Colonic mucosa (tissue), 4 donors: ENCODE measurements around the gene ARRDC5. TPM values are rescaled to one million over a fixed set of nuclear protein-coding genes. Genes with fewer than 3 reads are reported as not detected.

Source experiments
- DNase-seq: peaks from one replicate; pipeline ENCODE4 v3.0.0-alpha.2; 2020
- H3K27ac ChIP-seq: fragments of 200-600 bp; one replicate; pipeline ENCODE4 v1.8.0; 2021
- H3K27me3 ChIP-seq: fragments of 200-600 bp; one replicate; pipeline ENCODE4 v1.8.0; 2021
- H3K36me3 ChIP-seq: fragments of 200-600 bp; one replicate; pipeline ENCODE4 v1.8.0; 2021
- H3K4me1 ChIP-seq: fragments of 200-600 bp; one replicate; pipeline ENCODE4 v1.8.0; 2021; ENCODE audit warnings: mild to moderate bottlenecking
- H3K4me3 ChIP-seq: fragments of 200-600 bp; one replicate; pipeline ENCODE4 v1.8.0; 2021
- H3K9ac ChIP-seq, 2 donors: one replicate each; pipeline ENCODE4 v1.7.0; 2013; ENCODE audit warnings: control low read depth in 2 of 2, low read depth in 2 of 2, low read length in 2 of 2
- H3K9me3 ChIP-seq: fragments of 200-600 bp; one replicate; pipeline ENCODE4 v1.8.0; 2021
- CTCF ChIP-seq: fragments of 200-600 bp; IDR thresholded peaks from one replicate; pipeline ENCODE4 v1.8.0; 2022; ENCODE audit warnings: antibody characterized with exemption, mild to moderate bottlenecking
- intact Hi-C: fragments of 100-400 bp; cut with DNase I; formaldehyde crosslinking; loops from one replicate; pipeline ENCODE4 v1.14.1; 2022
- total RNA-seq, 2 donors: library from RNA; stranded (reverse); fragmentation: NEBNext Ultra II Directional in 1 of 2; extraction: Animal tissue kit (Norgen Biotek cat#: 25700) in 1 of 2; gene quantifications; one replicate each; pipeline ENCODE4 v1.2.1, GENCODE V29; 2021
- donor health status: healthy.
- donor health status: DM: no; HTN: no; CAD: no.
- donor health status: DM: no; HTN: no; CAD: no.

The ARRDC5 gene
- total RNA-seq, 2 donors from 2014 or later: 0.15 TPM; not detected in 1

GRCh38 chr19:4911786-4912672, 9.3 kb upstream of the ARRDC5 start:
- Histone ChIP-seq H3K9me3 (no peaks in the 10 kb centered on the region), H3K27ac (peak overlapping the region; percentile 15)
- peak; percentile 49 for TF ChIP-seq CTCF

GRCh38 chr19:4911314-4911713, 8.6 kb upstream of the ARRDC5 start:
- H3K9ac ChIP-seq: no peak overlapping the region
- TF ChIP-seq CTCF: no peak
- no peaks in the 10 kb centered on the region for H3K27me3 ChIP-seq
- intact Hi-C loops: loop anchor here (2.0 kb wide), 1 partner anchor 39 kb away; no protein-coding TSS in a partner anchor
- peaks cover 12% of the 10 kb centered on the region for H3K4me1 ChIP-seq
- DNase-seq: no peak
- peak overlapping the region; percentile 15 for H3K27ac ChIP-seq
- H3K36me3 ChIP-seq: no peaks in the 10 kb centered on the region
- no peaks in the 10 kb centered on the region for H3K9me3 ChIP-seq
- peak overlapping the region; percentile 3 for H3K4me3 ChIP-seq

More at GRCh38 chr19:4911786-4912672, 9.3 kb upstream of the ARRDC5 start:
- intact Hi-C loops: loop anchor here (2.0 kb wide), 1 partner anchor 39 kb away; no protein-coding TSS in a partner anchor
- H3K4me1 ChIP-seq: peaks cover 12% of the 10 kb centered on the region
- no peaks in the 10 kb centered on the region for H3K27me3 ChIP-seq
- DNase-seq: peak; percentile 70
- H3K4me3 ChIP-seq: peak overlapping the region; percentile 3
- no peaks in the 10 kb centered on the region for H3K36me3 ChIP-seq
- no peak overlapping the region for H3K9ac ChIP-seq

GRCh38 chr19:4910594-4911281, 8.0 kb upstream of the ARRDC5 start:
- peak overlapping the region; percentile 15 for H3K27ac ChIP-seq
- H3K4me3 ChIP-seq: peak overlapping the region; percentile 80
- peaks cover 12% of the 10 kb centered on the region for H3K4me1 ChIP-seq
- no peaks in the 10 kb centered on the region for H3K27me3 ChIP-seq
- intact Hi-C loops: loop anchor here (2.0 kb wide), 1 partner anchor 38 kb away; no protein-coding TSS in a partner anchor
- DNase-seq: peak; percentile 38
- no peaks in the 10 kb centered on the region for H3K9me3 ChIP-seq
- H3K36me3 ChIP-seq: no peaks in the 10 kb centered on the region
- H3K9ac ChIP-seq: peak overlapping the region; percentile 35 to 38
- TF ChIP-seq CTCF: no peak

GRCh38 chr19:4909897-4910593, 7.3 kb upstream of the ARRDC5 start:
- intact Hi-C loops: loop anchor here (2.0 kb wide), 1 partner anchor 37 kb away; no protein-coding TSS in a partner anchor

More at GRCh38 chr19:4909897-4910593, 7.3 kb upstream of the ARRDC5 start:
- no peak overlapping the region for H3K27ac ChIP-seq
- H3K9ac ChIP-seq: peak overlapping the region; percentile 35 to 38
- H3K4me3 ChIP-seq: peak overlapping the region; percentile 80
- H3K27me3 ChIP-seq: no peaks in the 10 kb centered on the region
- peak; percentile 93 for DNase-seq
- H3K9me3 ChIP-seq: no peaks in the 10 kb centered on the region
- no peaks in the 10 kb centered on the region for H3K36me3 ChIP-seq
- no peak for TF ChIP-seq CTCF
- H3K4me1 ChIP-seq: peaks cover 12% of the 10 kb centered on the region
